Thoracic aorta (tissue), 2 donors: ENCODE data around the gene HDAC5. TPM values are rescaled to one million over a fixed set of nuclear protein-coding genes. Genes with fewer than 3 reads are reported as not detected.

Experiments used
- ATAC-seq: fragments of 150-250 bp; one replicate; pipeline ENCODE4 v1.8.0; 2017; ENCODE audit warnings: low read depth; ENCODE audit not compliant: insufficient number of reproducible peaks, low FRiP score
- DNase-seq: peaks from one replicate; pipeline ENCODE4 v3.0.0-alpha.2; 2020; ENCODE audit warnings: low spot score
- H3K27ac ChIP-seq, 2 donors: fragments of 200-600 bp; sonication (generic); 1 replicate in 1 of 2; 2 replicates in 1 of 2; pipeline ENCODE4 v1.5.1; 2016; ENCODE audit warnings: mild to moderate bottlenecking in 2 of 2, moderate library complexity in 2 of 2
- H3K27me3 ChIP-seq: fragments of 200-600 bp; sonication (generic); replicated peaks from 2 replicates; pipeline ENCODE4 v1.6.0; 2016; ENCODE audit warnings: mild to moderate bottlenecking; ENCODE audit not compliant: insufficient read depth
- H3K36me3 ChIP-seq: fragments of 200-600 bp; sonication (generic); one replicate; pipeline ENCODE4 v1.5.1; 2016
- H3K4me1 ChIP-seq, 2 donors: fragments of 200-600 bp; sonication (generic); 1 replicate in 1 of 2; 2 replicates in 1 of 2; pipeline versions ENCODE4 v1.5.1 to v1.6.0; 2016; ENCODE audit warnings: low read depth in 2 of 2, mild to moderate bottlenecking in 1 of 2; ENCODE audit not compliant: control insufficient read depth in 1 of 2
- H3K4me3 ChIP-seq: fragments of 200-600 bp; sonication (generic); 2 replicates; pipeline ENCODE4 v1.5.1; 2016; ENCODE audit warnings: mild to moderate bottlenecking
- H3K9me3 ChIP-seq: fragments of 200-600 bp; sonication (generic); 2 replicates; pipeline ENCODE4 v1.5.1; 2016
- CTCF ChIP-seq: fragments of 200-600 bp; sonication (generic); IDR thresholded peaks from one replicate; pipeline ENCODE4 v1.5.1; 2019; ENCODE audit warnings: antibody characterized with exemption
- total RNA-seq, 2 donors: library from RNA; depleted of rRNA; stranded (reverse); fragments of >200 nt; gene quantifications; one replicate each; pipeline versions ENCODE4 v1.1.0 to v1.2.3, GENCODE V29; 2016

The HDAC5 gene
- total RNA-seq, 2 donors from 2014 or later: 76.9 to 115 TPM

DNA sequence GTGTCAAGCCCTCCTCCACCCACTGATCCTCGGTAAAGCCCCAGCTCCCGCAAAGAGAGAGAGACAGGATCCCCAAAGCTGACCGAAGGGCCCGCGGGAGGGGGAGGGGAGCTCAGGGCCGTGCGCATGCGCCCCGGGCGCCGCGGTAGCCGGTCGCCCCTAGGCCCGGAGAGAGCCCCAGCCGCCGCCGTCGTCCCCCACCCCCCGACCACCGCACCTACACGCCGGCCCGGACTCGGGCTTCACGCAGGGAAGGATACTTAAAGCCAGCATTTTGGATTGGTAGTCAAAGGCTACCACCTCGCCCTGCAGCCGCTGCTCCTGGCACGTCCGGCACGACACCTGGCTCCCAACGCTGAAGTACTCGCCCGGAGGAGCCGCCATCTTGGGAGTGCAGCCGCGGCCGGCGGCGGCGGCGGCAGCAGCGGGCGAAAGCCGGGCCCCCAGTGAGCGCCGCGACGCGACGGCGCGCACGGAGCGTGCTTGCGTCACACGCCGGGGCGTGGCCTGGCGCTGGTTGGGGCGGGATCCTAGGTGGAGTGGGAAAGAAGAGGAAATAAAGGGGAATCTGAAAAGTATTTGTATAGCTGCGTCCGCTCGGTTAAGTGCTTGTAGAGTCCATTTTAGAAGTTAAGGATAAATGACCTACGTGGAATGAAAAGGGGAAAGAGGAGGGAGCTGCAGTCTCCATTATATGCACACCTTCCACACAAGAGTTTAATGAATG, 57.1 kb downstream of the HDAC5 start, which contains the start of gene LSM12:
Gene LSM12, minus strand, starts transcription at position 468 of the 727 bp plus-strand sequence. Its CDS starts 84 bp downstream, at position 384.
- ATAC-seq: peak; percentile 71
- peak within 1 kb of the TSS; percentile 86 to 98 for H3K27ac ChIP-seq
- H3K4me3 ChIP-seq: peak within 1 kb of the TSS; percentile 93
- DNase-seq: peak; percentile 56
- H3K4me1 ChIP-seq: peaks cover 17 to 27% of the 10 kb centered on the region in 2 donors
- H3K9me3 ChIP-seq: no peaks in the 10 kb centered on the region
- TF ChIP-seq CTCF: no peak
- H3K36me3 ChIP-seq: peaks cover 6% of the 10 kb centered on the region
- no peaks in the 10 kb centered on the region for H3K27me3 ChIP-seq

DNA sequence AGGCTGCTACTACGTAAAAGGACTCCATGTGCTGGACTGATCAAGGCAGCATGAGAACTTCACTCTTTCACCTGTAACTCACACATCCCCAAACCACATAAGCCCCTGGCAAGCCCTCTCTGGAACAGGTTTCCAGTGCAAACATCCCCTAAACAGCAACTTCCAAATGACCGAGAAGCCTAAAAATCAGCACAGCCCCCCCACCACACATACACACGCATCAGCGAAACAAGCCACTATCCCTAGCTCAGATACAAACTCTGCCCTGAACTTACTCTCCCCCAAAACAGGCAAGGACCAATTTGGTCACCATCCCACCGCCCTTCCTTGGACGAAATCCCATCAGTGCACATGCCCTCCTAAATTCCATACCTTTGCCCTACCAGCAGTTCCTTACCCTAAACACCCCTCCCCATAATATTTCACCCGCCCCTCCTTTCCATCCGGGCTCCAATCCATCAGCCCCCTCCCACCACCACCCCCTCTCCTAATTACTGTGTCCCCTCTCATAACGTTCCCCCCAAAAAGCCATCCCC, 57.7 kb downstream of the HDAC5 start:
- DNase-seq: no peak
- Histone ChIP-seq H3K27me3 (no peaks in the 10 kb centered on the region), H3K36me3 (peaks cover 6% of the 10 kb centered on the region), H3K4me3 (peak overlapping the region; percentile 93), H3K4me1 (peaks cover 15 to 27% of the 10 kb centered on the region in 2 donors), H3K9me3 (no peaks in the 10 kb centered on the region), H3K27ac (peak overlapping the region; percentile 86 to 98)
- no peak for TF ChIP-seq CTCF
- no peak for ATAC-seq

- DNase-seq (no peak), ATAC-seq (no peak)
- no peaks in the 10 kb centered on the region for H3K9me3 ChIP-seq
- no peak overlapping the region for H3K4me3 ChIP-seq
- no peak overlapping the region for H3K27ac ChIP-seq
- peaks cover 10% of the 10 kb centered on the region for H3K36me3 ChIP-seq
- TF ChIP-seq CTCF: no peak
- H3K27me3 ChIP-seq: no peaks in the 10 kb centered on the region
- H3K4me1 ChIP-seq: peaks cover 7 to 20% of the 10 kb centered on the region in 2 donors
Observed at GRCh38 chr17:44063704-44064639, 59.5 kb downstream of the HDAC5 start.

- peaks cover 14% of the 10 kb centered on the region for H3K36me3 ChIP-seq
- no peak for TF ChIP-seq CTCF
- no peaks in the 10 kb centered on the region for H3K9me3 ChIP-seq
- DNase-seq: no peak
- no peak for ATAC-seq
- peaks cover 7 to 20% of the 10 kb centered on the region in 2 donors for H3K4me1 ChIP-seq
- H3K27ac ChIP-seq: no peak overlapping the region
- H3K27me3 ChIP-seq: no peaks in the 10 kb centered on the region
- H3K4me3 ChIP-seq: no peak overlapping the region
Observed at GRCh38 chr17:44062871-44063270, 60.6 kb downstream of the HDAC5 start.

GRCh38 chr17:44061446-44061845, 62.0 kb downstream of the HDAC5 start:
- no peak for TF ChIP-seq CTCF
- no peak for ATAC-seq
- H3K36me3 ChIP-seq: peaks cover 17% of the 10 kb centered on the region
- no peak for DNase-seq
- no peak overlapping the region for H3K27ac ChIP-seq
- H3K4me3 ChIP-seq: no peak overlapping the region
- H3K4me1 ChIP-seq: peaks cover 2 to 10% of the 10 kb centered on the region in 2 donors
- H3K27me3 ChIP-seq: no peaks in the 10 kb centered on the region
- no peaks in the 10 kb centered on the region for H3K9me3 ChIP-seq
